Endothelial cell of umbilical vein (primary cell): ENCODE measurements around the gene RASD2. TPM values are rescaled to one million over a fixed set of nuclear protein-coding genes. Genes with fewer than 3 reads are reported as not detected.
"Not testable (repeated sequence)": the region's sequence is repeated elsewhere in the genome, so short reads cannot be mapped to it uniquely, and the experiment has no call there.

ENCODE experiments used
- Bru-seq: library from RNA; stranded (reverse); fragments of 400-500 nt; gene quantifications from one replicate; lab custom pipeline; 2021; lab: Mats Ljungman, UMichigan
- BruChase-seq, 2 experiments: library from RNA; stranded (reverse); fragments of 400-500 nt; gene quantifications; one replicate each; lab custom pipeline; 2021; lab: Mats Ljungman, UMichigan
- BruUV-seq: library from RNA; stranded (reverse); fragments of 400-500 nt; replicated peaks from 2 replicates; lab custom pipeline; 2021; lab: Mats Ljungman, UMichigan
- CTCF ChIA-PET: fragments of 300-600, 350-600 bp; sonication (Branson Sonifier 250); formaldehyde crosslinking; loops from one replicate; lab custom pipeline; 2021; ENCODE audit warnings: antibody characterized with exemption, inconsistent platforms; lab: Charles Lee
- POLR2A ChIA-PET: fragments of 300-600, 350-600 bp; sonication (Branson Sonifier 250); formaldehyde crosslinking; loops from one replicate; lab custom pipeline; 2021; ENCODE audit warnings: antibody characterized with exemption, inconsistent platforms; lab: Charles Lee
- DNase-seq: peaks from one replicate; pipeline ENCODE4 v3.0.0-alpha.2; 2011; ENCODE audit warnings: low read depth, low spot score
- FAIRE-seq: peaks from 2 replicates; lab custom pipeline; 2011; peaks lifted over from hg19 to GRCh38; lab: Jason Lieb, UNC
- H2AFZ ChIP-seq: 2 replicates; pipeline ENCODE4 v1.6.0; 2012; ENCODE audit warnings: low read depth, low read length, control low read depth, inconsistent platforms
- H3K27ac ChIP-seq: 2 replicates; pipeline ENCODE4 v1.5.1; 2011; ENCODE audit warnings: low read depth, mild to moderate bottlenecking, control low read depth, low read length, moderate library complexity; ENCODE audit not compliant: insufficient read depth
- H3K27me3 ChIP-seq, 2 experiments: 2 replicates each; pipeline versions ENCODE4 v1.6.0 to v1.6.1; 2011; ENCODE audit warnings: low read length in 2 of 2, mixed read lengths in 1 of 2; ENCODE audit not compliant: control insufficient read depth in 2 of 2, insufficient read depth in 2 of 2
- H3K36me3 ChIP-seq, 2 experiments: 2 replicates in 1 of 2; 3 replicates in 1 of 2; pipeline ENCODE4 v1.5.1; 2011; ENCODE audit warnings: low read length in 2 of 2, mild to moderate bottlenecking in 1 of 2, moderate library complexity in 1 of 2; ENCODE audit not compliant: control insufficient read depth in 2 of 2, insufficient read depth in 2 of 2; ENCODE audit errors: extremely low read depth in 1 of 2
- H3K4me1 ChIP-seq: 3 replicates; pipeline ENCODE4 v1.5.1; 2011; ENCODE audit warnings: mild to moderate bottlenecking, low read length; ENCODE audit not compliant: control insufficient read depth, insufficient read depth; ENCODE audit errors: extremely low read depth
- H3K4me2 ChIP-seq: 2 replicates; pipeline ENCODE4 v1.6.1; 2011; ENCODE audit warnings: low read length, control low read depth, mixed read lengths; ENCODE audit not compliant: insufficient read depth
- H3K4me3 ChIP-seq, 3 experiments: fragments of 200-600 bp in 1 of 3; sonication (generic), shearing (Covaris generic) in 1 of 3; replicated peaks in 1 of 3; 2 replicates each; pipeline ENCODE4 v1.5.1; 2011 to 2016; ENCODE audit warnings: control low read depth in 3 of 3, low read length in 3 of 3, mild to moderate bottlenecking in 2 of 3, inconsistent platforms in 1 of 3, low read depth in 1 of 3, moderate library complexity in 1 of 3; ENCODE audit not compliant: insufficient read depth in 1 of 3
- H3K79me2 ChIP-seq: 2 replicates; pipeline ENCODE4 v1.6.0; 2012; ENCODE audit warnings: low read length, inconsistent platforms; ENCODE audit not compliant: control insufficient read depth, insufficient read depth
- H3K9ac ChIP-seq: replicated peaks from 2 replicates; pipeline ENCODE3; 2011; ENCODE audit warnings: low read length, control low read depth; ENCODE audit not compliant: insufficient read depth; ENCODE audit errors: extremely low read depth
- H3K9me1 ChIP-seq: replicated peaks from 3 replicates; pipeline ENCODE4 v1.6.0; 2011; ENCODE audit warnings: mild to moderate bottlenecking, low read length; ENCODE audit not compliant: control insufficient read depth, insufficient read depth; ENCODE audit errors: extremely low read depth
- H3K9me3 ChIP-seq: replicated peaks from 2 replicates; pipeline ENCODE4 v1.5.1; 2012; ENCODE audit warnings: low read length, inconsistent platforms; ENCODE audit not compliant: control insufficient read depth, insufficient read depth
- H4K20me1 ChIP-seq: replicated peaks from 2 replicates; pipeline ENCODE3; 2011; ENCODE audit warnings: mild to moderate bottlenecking, low read length; ENCODE audit not compliant: control insufficient read depth, insufficient read depth; ENCODE audit errors: extremely low read depth
- EZH2 ChIP-seq: IDR thresholded peaks from 2 replicates; pipeline ENCODE4 v1.6.1; 2012; ENCODE audit warnings: borderline replicate concordance, low read depth, mild to moderate bottlenecking, moderate library complexity, low read length, inconsistent platforms; ENCODE audit not compliant: severe bottlenecking
- dilution Hi-C: fragments of 300-500 bp; cut with MboI; formaldehyde crosslinking; loops from one replicate; pipeline ENCODE4 v1.15.0; 2019; ENCODE audit warnings: low sequenced_read_pairs; ENCODE audit not compliant: extremely low pct_ligation_motif_present
- intact Hi-C: fragments of 100-400 bp; cut with micrococcal nuclease; formaldehyde crosslinking; loops from one replicate; pipeline ENCODE4 v1.10.0; 2022
- long read RNA-seq: library from polyadenylated mRNA; stranded (forward); transcript quantifications from one replicate; pipeline ENCODE4 v2.0.0, GENCODE V29; 2021
- polyA minus RNA-seq, 3 experiments: library from RNA; depleted of rRNA, polyadenylated mRNA; stranded (reverse); fragments of >200 nt; gene quantifications; 1 replicate in 1 of 3; 2 replicates in 2 of 3; pipeline ENCODE4 v1.2.3, GENCODE V29; 2011
- polyA plus RNA-seq, 4 experiments: library from polyadenylated mRNA; depleted of rRNA in 3 of 4; stranded (reverse) in 3 of 4; unstranded in 1 of 4; fragments of >200 nt; gene quantifications; 2 replicates each; pipeline versions ENCODE4 v1.2.1 to v1.2.3, GENCODE V29; 2011 to 2012; ENCODE audit warnings: missing spikeins in 1 of 4
- total RNA-seq: library from RNA; stranded (reverse); gene quantifications from 2 replicates; pipeline ENCODE4 v1.2.3, GENCODE V29; 2021

RASD2 gene, protein sequence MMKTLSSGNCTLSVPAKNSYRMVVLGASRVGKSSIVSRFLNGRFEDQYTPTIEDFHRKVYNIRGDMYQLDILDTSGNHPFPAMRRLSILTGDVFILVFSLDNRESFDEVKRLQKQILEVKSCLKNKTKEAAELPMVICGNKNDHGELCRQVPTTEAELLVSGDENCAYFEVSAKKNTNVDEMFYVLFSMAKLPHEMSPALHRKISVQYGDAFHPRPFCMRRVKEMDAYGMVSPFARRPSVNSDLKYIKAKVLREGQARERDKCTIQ
- total RNA-seq (not detected in 2 replicates), polyA plus RNA-seq (not detected in 2 replicates), polyA minus RNA-seq (not detected in 2 replicates), Bru-seq, nascent RNA (not detected), BruChase-seq, experiment 1, labeled RNA remaining after a 6-hour chase (not detected), BruChase-seq, experiment 2, labeled RNA remaining after a 2-hour chase (not detected)
- 0.01 TPM in 1 of 2 replicates, not detected in the other for polyA plus RNA-seq (2011; cell fraction: cytosol; rRNA removed)
- polyA plus RNA-seq (2011; cell fraction: nucleus; rRNA removed): not detected in 2 replicates
- not detected in 2 replicates for polyA plus RNA-seq (2012)
- not detected for polyA minus RNA-seq (2011; cell fraction: cytosol; rRNA and poly(A)+ RNA removed)
- polyA minus RNA-seq (2011; cell fraction: nucleus; rRNA and poly(A)+ RNA removed): not detected in 2 replicates
- long read RNA-seq: 0 reads

DNA sequence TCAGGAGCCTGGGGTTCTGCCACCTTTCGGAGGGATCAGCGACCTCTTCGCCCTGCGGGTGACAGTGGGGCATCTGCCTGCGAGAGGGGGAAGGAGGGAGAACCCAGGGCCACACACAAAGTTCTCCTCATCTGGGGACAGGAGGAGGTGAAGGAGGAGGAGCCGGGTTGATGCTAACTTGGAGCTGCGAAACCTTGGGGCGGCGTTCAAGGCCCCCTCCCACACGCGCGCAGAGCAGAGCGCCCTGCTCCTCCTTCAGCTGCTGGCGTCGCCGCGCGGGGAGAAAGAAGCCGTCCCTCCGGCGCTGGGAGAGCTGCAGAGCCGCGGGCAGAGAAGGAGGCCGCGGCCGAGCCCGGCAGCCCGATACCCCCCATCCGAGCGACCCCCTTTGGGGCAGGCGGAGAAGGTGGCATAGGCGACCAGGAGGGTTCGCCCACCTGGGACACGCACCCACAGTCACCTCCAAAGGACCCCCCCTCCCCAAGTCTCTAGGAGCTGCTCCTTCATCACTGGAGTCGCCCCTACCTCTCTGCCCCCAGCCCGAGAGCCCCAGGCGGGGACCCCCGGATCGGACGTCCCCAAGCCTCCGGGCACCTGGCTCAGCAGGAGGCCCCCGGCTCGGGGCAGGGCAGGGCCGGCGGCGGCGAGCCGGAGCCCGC, at the start of gene RASD2:
Gene RASD2 (plus strand): TSS at position 237 of the 659 bp plus-strand sequence. CDS start 5,979 bp downstream, outside the sequence.
- H3K79me2 ChIP-seq: no peaks in the 10 kb centered on the region
- ChIA-PET POLR2A (no interaction called here), CTCF (interaction anchor here (1.0 to 2.3 kb wide), 6 partner anchors 8 to 110 kb away, joined by 3 to 12 read pairs (median 4); no protein-coding TSS in a partner anchor)
- dilution Hi-C loops: no loop called here
- H3K27me3 ChIP-seq: peaks cover 24 to 26% of the 10 kb centered on the region in 2 experiments
- no peak for DNase-seq
- peaks cover 14% of the 10 kb centered on the region for H3K4me1 ChIP-seq
- peak within 1 kb of the TSS; percentile 78 for H3K4me2 ChIP-seq
- H3K9me3 ChIP-seq: no peaks in the 10 kb centered on the region
- H3K9me1 ChIP-seq: no peaks in the 10 kb centered on the region
- H4K20me1 ChIP-seq: no peaks in the 10 kb centered on the region
- no peak for FAIRE-seq
- H3K9ac ChIP-seq: no peak within 1 kb of the TSS
- peak within 1 kb of the TSS; percentile 92 for H2AFZ ChIP-seq
- H3K36me3 ChIP-seq: no peaks in the 10 kb centered on the region
- no peak within 1 kb of the TSS for H3K27ac ChIP-seq
- TF ChIP-seq EZH2: no peak
- BruUV-seq: no TSS peak
- intact Hi-C loops: loop anchor here (5.0 kb wide), 1 partner anchor 68 kb away; no protein-coding TSS in a partner anchor
- H3K4me3 ChIP-seq: peak within 1 kb of the TSS in 2 of 3 experiments; percentile 24 to 41

DNA sequence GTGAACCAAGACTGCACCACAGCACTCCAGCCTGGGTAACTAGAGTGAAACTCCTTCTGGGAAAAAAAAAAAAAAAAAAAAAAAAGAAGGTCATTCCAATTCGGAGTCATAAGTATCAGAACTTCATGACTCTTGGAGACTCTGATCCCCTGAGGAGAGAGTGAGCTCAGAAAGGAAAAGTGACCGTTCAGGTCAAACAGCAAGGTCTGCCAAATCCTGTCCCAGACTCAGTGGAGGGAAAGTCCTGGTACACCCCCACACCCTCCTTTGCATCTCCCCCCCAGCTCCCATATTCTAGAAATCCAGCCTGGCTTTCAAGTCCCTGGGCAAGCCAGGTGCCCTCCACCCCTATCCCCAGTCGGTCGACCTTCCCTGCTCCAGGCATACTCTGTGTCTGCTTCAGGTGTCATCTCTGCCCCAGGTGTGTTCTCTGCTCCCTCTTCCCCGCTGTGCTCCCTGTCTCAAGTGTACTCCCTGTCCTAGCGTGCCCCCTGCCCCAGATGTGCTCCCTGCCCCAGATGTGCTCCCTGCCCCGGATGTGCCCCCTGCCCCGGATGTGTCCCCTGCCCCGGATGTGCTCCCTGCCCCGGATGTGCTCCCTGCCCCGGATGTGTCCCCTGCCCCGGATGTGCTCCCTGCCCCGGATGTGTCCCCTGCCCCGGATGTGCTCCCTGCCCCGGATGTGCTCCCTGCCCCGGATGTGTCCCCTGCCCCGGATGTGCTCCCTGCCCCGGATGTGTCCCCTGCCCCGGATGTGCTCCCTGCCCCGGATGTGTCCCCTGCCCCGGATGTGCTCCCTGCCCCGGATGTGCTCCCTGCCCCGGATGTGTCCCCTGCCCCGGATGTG, 49.3 kb upstream of the RASD2 start:
- BruUV-seq, FAIRE-seq, DNase-seq, H2AFZ ChIP-seq, H3K9me1 ChIP-seq, H3K4me2 ChIP-seq, H3K4me3 ChIP-seq, H3K4me1 ChIP-seq, CTCF ChIA-PET, H3K27ac ChIP-seq, H3K36me3 ChIP-seq, H3K79me2 ChIP-seq, POLR2A ChIA-PET, H3K9me3 ChIP-seq, H4K20me1 ChIP-seq, H3K27me3 ChIP-seq, intact Hi-C loops, dilution Hi-C loops, H3K9ac ChIP-seq: not testable (repeated sequence)
